HG03064 (cell line): ENCODE measurements around the gene PDIA6.
"Not testable (repeated sequence)": the region's sequence is repeated elsewhere in the genome, so short reads cannot be mapped to it uniquely, and the experiment has no call there.

Experiments used
- ATAC-seq: cut with Tn5 transposase; IDR thresholded peaks from one replicate; pipeline ENCODE4 v1.9.1; 2021; ENCODE audit warnings: low read depth; ENCODE audit not compliant: unreplicated experiment

PDIA6 gene

GRCh38 chr2:10813163-10814138 lies 866 bp upstream of the PDIA6 start:
- not testable (repeated sequence) for ATAC-seq

- no peak for ATAC-seq
Measured at GRCh38 chr2:10811517-10811916, 1.1 kb downstream of the PDIA6 start.

DNA sequence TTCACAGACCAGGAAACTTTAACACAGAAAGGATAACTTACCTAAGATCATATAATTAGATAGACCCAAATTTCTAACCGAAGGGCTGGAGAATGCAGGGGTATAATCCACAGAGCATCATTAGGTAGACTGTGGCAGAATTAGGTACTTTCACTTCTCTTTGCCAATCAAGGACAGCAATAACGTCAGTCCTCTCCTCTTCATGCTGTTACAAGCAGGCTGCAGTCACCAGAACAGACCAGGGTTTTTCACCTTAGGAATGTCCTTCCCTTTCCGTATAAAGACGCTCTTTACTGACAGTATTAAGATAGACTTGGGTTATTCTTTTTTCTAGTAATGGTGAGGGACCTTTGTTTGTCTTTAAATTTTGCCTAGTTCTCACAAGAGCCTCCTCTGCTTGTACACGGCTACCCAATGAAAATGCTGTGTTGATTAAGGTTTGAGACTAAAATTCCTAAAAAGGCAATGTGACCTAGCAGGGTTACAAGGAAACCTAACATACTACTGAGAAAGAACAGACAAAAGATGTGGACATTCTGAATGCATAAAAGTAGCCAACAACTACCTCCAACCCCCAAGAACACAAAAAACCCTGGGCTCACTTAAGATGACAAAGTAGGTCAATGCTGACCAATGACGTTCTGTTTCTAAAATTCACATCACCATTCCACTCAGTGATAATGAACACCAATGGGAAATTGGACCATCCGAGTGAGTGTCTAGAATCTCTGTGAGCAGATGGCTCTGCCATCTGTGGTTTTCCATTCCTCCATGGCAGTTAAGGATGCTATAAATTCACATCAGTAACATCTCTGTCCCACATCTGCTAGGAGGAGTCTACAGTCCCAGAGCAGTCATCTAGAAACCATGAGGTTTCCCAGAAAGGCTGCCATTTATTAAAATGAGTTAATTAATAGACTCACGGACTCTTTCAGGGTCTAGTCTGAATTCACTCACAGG lies 2.1 kb downstream of the PDIA6 start:
- ATAC-seq, result peak; percentile 37

GRCh38 chr2:10806543-10806942 lies 6.0 kb downstream of the PDIA6 start:
- ATAC-seq, result no peak

DNA sequence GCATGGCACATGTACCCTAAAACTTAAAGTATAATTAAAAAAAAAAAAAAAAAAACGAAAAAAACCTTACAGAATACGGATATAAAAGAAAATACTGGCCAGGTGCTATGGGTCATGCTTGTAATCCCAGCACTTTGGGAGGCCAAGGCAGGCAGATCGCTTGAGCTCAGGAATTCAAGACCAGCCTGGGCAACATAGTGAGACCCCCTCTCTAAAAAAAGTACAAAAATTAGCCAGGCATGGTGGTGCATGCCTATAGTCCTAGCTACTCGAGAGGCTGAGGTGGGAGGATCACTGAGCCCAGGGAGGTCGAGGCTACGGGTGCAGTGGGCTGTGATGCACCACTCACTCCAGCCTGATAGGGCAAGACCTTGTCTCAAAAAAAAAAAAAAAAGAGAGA lies 6.6 kb downstream of the PDIA6 start:
- not testable (repeated sequence) for ATAC-seq

DNA sequence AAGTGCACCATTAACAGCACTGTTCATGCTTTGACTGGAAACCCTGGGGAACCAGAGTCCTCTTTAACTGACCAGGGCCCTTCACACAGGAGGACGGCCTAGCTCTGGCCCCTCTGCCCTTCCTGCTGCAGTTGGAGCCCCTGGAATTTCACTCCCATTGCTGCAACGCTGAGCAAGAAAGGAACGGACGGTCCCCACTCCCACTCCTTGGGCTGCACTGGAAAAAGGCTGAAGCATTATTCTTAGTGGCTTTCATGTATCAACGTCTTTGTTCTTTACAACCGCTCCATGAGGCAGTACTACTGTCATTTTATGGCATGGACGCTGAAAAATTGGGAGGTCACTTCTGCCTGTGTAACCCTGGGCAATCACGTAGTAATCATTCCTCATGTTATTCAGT lies 9.9 kb downstream of the PDIA6 start:
- ATAC-seq, result no peak

DNA sequence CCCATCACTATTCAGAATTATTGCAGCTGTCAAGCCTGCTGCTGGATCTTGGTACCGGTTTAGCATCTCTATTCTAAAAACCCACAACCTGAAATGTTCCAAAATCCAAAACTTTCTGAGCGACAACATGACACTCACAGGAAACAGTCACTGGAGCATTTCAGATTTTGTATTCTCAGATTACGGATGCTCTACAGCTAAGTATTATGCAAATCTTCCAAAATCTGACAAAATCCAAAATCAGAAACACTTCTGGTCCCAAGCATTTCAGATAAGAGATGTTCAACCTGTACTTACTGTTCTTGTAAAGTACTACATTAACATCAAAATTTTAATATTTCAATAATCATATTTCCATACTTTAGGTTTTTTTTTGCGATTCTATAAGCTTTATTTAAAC lies 12.4 kb downstream of the PDIA6 start:
- no peak for ATAC-seq

DNA sequence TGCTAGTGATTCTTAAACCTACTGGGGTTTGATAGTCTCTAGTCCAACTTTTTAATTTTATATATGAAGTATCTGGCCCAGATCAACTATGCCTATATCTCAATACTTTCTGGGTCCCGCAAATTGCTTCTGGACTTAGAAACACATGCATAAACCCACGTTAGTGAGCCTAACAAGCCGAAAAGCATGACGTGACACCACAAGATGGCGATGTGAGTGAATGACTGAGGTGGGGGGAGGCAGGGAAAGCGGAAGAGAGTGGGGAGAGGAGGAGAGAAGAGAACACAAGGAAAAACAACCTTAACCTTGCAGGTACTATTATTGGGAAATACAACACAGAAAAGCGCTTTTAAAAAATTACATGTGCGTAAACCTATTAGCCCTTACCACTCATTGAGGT lies 13.8 kb downstream of the PDIA6 start:
- ATAC-seq, result no peak

GRCh38 chr2:10796703-10797102 lies 15.9 kb downstream of the PDIA6 start:
- no peak for ATAC-seq

- ATAC-seq, result no peak
Measured at GRCh38 chr2:10795508-10796046, 17.0 kb downstream of the PDIA6 start.

GRCh38 chr2:10794876-10795275 lies 17.7 kb downstream of the PDIA6 start:
- ATAC-seq, result no peak

DNA sequence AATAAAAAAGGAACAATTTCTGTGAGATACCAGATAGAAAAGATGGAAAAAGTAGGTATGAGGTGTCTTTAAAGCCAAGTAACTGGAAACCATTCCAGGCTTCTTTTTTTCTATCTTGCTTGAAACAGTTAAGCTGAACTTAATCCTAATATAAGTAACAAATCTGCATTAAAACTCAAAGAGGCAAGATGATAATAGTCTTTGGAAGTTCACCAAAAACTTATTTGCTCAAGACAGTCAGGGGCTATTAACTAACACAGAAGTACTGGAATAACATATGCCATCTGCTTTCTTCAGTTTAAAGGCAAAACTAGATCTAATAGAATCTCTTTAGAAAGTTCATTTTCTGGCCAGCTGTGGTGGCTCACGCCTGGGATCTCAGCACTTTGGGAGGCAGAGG lies 18.8 kb downstream of the PDIA6 start:
- ATAC-seq, result no peak

GRCh38 chr2:10792660-10793400 lies 19.8 kb downstream of the PDIA6 start:
- no peak for ATAC-seq

GRCh38 chr2:10792001-10792634 lies 20.5 kb downstream of the PDIA6 start:
- no peak for ATAC-seq

GRCh38 chr2:10790228-10790973 lies 22.2 kb downstream of the PDIA6 start:
- peak; percentile 86 for ATAC-seq

DNA sequence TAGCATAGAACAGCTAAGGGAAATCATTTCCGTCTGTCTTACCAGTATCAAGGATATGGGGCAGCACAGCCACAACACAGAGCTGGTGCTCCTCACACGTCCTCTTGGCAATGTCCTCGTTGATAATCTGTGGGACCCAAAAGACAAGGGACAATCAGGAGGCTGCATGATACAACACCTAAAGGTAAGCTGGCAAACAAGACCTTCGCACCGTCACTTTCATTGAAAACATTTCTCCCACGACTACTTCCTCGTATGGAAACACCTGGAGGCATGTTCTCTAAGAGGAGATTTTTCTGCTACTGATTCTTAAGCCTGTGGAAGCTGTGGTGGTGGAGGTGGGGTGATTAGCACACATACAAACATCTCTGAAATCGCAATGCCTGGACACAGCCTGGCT lies 23.7 kb downstream of the PDIA6 start:
- no peak for ATAC-seq

GRCh38 chr2:10787176-10787968 lies 25.2 kb downstream of the PDIA6 start:
- ATAC-seq, result no peak

DNA sequence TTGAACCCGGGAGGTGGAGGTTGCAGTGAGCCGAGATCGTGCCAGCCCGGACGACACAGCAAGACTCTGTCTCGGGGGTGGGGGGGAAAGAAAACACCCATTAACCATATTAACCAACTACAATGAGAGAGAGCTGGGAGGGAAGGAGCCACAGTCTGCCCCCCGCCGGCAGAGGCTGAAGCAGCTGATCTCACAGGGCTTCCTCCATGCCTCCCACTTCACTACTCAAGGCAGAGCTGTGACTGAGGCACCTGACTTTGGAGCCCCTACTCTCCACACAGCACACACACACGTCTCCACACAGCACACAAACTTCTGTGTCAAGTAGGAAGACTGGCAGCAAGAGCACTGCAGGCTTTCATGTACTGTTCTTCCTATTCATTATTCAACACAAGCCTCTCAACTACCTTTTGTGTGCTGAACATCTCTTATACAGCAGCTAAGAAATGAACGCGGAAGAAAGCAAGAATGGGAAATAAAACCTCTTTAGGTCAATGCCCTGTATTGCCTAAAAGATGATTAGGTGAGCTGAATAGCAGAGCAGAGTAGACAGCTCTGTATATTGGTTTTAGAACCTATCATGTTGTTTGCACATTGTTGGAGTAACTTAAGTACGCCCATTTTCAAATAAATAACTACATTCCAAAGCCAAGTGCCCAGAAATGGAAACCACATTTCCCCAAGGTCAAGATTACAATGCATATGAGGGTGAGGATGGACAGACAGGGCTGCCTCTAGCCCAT lies 26.2 kb downstream of the PDIA6 start:
- no peak for ATAC-seq
